OCI-M2 (cell line): ENCODE results near the gene ANKRD6.

Experiments used
- DNase-seq: peaks from one replicate; lab custom pipeline; 2025; ENCODE audit not compliant: unreplicated experiment; lab: John Stamatoyannopoulos, UW

Gene ANKRD6

GRCh38 chr6:89682991-89683390 lies 250.0 kb downstream of the ANKRD6 start:
- no peak for DNase-seq
